ENCODE measurements around the gene CACNA1I. TPM values are rescaled to one million over a fixed set of nuclear protein-coding genes. Genes with fewer than 3 reads are reported as not detected.

CACNA1I gene
- total and polyA plus RNA-seq, 2 of the 8 experiments (the other 6 are each of a cell fraction or from before 2014, with no cell fraction given): 0.77 to 1.2 TPM

DNA sequence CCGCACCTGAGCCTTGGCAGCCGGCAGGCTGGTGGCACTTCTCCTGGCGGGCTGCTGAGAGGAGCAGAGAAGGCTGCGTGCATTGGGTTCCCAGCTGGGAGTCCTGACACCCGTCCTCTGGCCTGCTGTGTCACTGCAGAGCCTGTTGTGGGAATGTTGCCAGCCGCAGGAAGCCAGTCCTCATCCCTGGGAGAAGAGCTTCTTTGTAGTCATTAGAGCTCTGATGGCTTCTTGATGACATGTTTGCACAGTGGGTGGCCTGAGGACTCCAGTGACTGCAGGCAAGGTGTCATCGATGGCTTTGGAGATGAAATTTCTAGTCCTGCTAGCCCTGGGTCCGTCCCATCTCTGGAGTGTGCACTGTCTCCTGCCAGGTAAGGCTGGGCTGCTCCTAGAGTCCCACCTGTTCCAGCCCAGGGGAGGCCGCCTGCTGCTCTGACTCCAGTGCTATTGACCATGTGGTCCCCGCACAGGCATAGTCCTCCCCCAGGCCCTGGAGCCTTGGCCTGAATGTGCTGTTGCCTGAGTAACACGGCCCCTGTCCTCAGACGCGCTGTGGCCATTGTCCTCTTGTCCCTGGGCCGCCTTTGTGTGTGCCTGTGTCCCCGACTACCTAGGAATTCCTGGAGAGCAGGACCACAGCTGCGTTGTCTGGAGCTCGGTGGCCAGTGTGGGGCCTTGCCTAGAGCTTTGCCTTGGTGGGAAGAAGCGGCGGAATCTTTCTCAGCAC is 129.2 kb downstream of the CACNA1I start:
- Histone ChIP-seq H3K4me1 (replicated peaks in 1 of 4; ENCODE audit: control insufficient read depth in 3 of 4, insufficient read depth in 4 of 4, low read length in 3 of 4) (no peaks in the 10 kb centered on the region; a peak in 1 of 7 replicates), H3K23ac (ENCODE audit: insufficient read length) (no peak overlapping the region), H3K36me3 (ENCODE audit: control insufficient read depth in 2 of 4, insufficient read depth in 4 of 4, low read length in 3 of 4) (peaks cover 0 to 2% (median 0%) of the 10 kb centered on the region in 4 experiments; a peak in 2 of 8 replicates), H3K9ac (replicated peaks in 1 of 4; ENCODE audit: extremely low read depth in 1 of 4, low read depth in 3 of 4, low read length in 3 of 4) (no peak overlapping the region), H3K4ac (replicated peaks; ENCODE audit: insufficient read length, low read depth, low read length) (no peak overlapping the region), H2AK5ac (ENCODE audit: low read depth, low read length) (no peak overlapping the region), H2BK120ac (replicated peaks; ENCODE audit: low read depth, low read length) (no peak overlapping the region), H3K23me2 (ENCODE audit: low read depth, low read length) (no peaks in the 10 kb centered on the region; the same call in 1 of the 2 replicates), H2BK20ac (ENCODE audit: low read length) (no peak overlapping the region), H3K4me2 (ENCODE audit: insufficient read depth in 1 of 2, low read depth in 2 of 2, low read length in 2 of 2) (no peak overlapping the region), H2BK5ac (ENCODE audit: low read depth, low read length) (no peak overlapping the region), H3K14ac (ENCODE audit: insufficient read length) (no peak overlapping the region), H3K9me3 (ENCODE audit: insufficient read depth in 2 of 2, low read depth in 1 of 2, low read length in 1 of 2) (no peaks in the 10 kb centered on the region), H3K79me2 (ENCODE audit: control insufficient read depth in 1 of 2, insufficient read depth in 2 of 2, low read length in 2 of 2) (no peaks in the 10 kb centered on the region), H2BK15ac (ENCODE audit: low read length) (no peak overlapping the region), H3K27me3 (replicated peaks in 1 of 4; ENCODE audit: control insufficient read depth in 3 of 4, extremely low read depth in 1 of 4, insufficient read depth in 3 of 4, low read length in 3 of 4) (no peaks in the 10 kb centered on the region; a peak in 1 of 7 replicates), H4K91ac (replicated peaks; ENCODE audit: insufficient read length, low read length) (no peak overlapping the region), H3K27ac (ENCODE audit: low read depth, low read length) (no peak overlapping the region), H4K8ac (ENCODE audit: extremely low read depth, insufficient read depth, low read length) (no peak overlapping the region), H4K20me1 (replicated peaks in 1 of 2; ENCODE audit: control insufficient read depth in 1 of 2, insufficient read depth in 2 of 2, low read length in 2 of 2) (no peaks in the 10 kb centered on the region), H2BK12ac (ENCODE audit: low read depth, low read length) (no peak overlapping the region), H4K5ac (ENCODE audit: insufficient read length, low read depth, low read length) (no peak overlapping the region), H3K18ac (ENCODE audit: extremely low read depth, low read length) (no peak overlapping the region), H3K79me1 (ENCODE audit: low read depth, low read length) (no peaks in the 10 kb centered on the region), H2AFZ (ENCODE audit: low read length) (no peak overlapping the region; the same call in 1 of the 2 replicates), H3K56ac (replicated peaks; ENCODE audit: insufficient read length, low read depth, low read length) (no peak overlapping the region), H3K4me3 (ENCODE audit: extremely low read depth in 1 of 4, insufficient read depth in 2 of 4, low read depth in 3 of 4, low read length in 4 of 4) (no peak overlapping the region)
- WGBS, 2 experiments (ENCODE audit: extremely low coverage in 1 of 2, insufficient coverage in 1 of 2, insufficient read length in 1 of 2, insufficient replicate concordance in 2 of 2, low coverage in 1 of 2, low lambda C conversion rate in 2 of 2, missing lambda C conversion rate in 1 of 2): 92% methylated on average over 19 of the region's 19 CpGs; no CpG with 5 or more reads in 1 of the 2 experiments
- CTCF ChIA-PET (ENCODE audit: partially characterized antibody): interaction anchor here (1.1 to 1.4 kb wide), 3 partner anchors 13 to 75 kb away, joined by 3 to 6 read pairs (median 3); no protein-coding TSS in a partner anchor
- POLR2A ChIA-PET (ENCODE audit: partially characterized antibody): no interaction called here
- DNase-seq (ENCODE audit: low read depth in 1 of 2, low spot score in 2 of 2) (no peak), FAIRE-seq (no peak)
- TF ChIP-seq CHD1 (IDR thresholded peaks at IDR 0.05; ENCODE audit: low read depth, low read length) (no peak), KDM1A (IDR thresholded peaks at IDR 0.05; ENCODE audit: borderline replicate concordance, low read length) (no peak), CEBPB (IDR thresholded peaks at IDR 0.05; ENCODE audit: low read depth, low read length) (no peak), RBBP5 (IDR thresholded peaks at IDR 0.05; ENCODE audit: borderline replicate concordance, low read depth, low read length) (no peak), MAFK (IDR thresholded peaks at IDR 0.05; ENCODE audit: low read depth, low read length) (no peak), NANOG (IDR thresholded peaks at IDR 0.05; ENCODE audit: insufficient read depth, low read depth, low read length, poor library complexity, severe bottlenecking) (no peak), SIN3A (conservative IDR thresholded peaks at IDR 0.05 in 1 of 2, IDR thresholded peaks at IDR 0.05 in 1 of 2; ENCODE audit: low read depth in 1 of 2, low read length in 2 of 2) (no peak), ZNF274 (IDR thresholded peaks at IDR 0.05; ENCODE audit: borderline replicate concordance, extremely low read depth, low read length) (no peak)
- TF ChIP-seq, protein P1, sequence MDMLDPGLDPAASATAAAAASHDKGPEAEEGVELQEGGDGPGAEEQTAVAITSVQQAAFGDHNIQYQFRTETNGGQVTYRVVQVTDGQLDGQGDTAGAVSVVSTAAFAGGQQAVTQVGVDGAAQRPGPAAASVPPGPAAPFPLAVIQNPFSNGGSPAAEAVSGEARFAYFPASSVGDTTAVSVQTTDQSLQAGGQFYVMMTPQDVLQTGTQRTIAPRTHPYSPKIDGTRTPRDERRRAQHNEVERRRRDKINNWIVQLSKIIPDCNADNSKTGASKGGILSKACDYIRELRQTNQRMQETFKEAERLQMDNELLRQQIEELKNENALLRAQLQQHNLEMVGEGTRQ (IDR thresholded peaks at IDR 0.05; ENCODE audit: low read length): no peak
